ENCODE measurements around the gene TDRD12.

DNA sequence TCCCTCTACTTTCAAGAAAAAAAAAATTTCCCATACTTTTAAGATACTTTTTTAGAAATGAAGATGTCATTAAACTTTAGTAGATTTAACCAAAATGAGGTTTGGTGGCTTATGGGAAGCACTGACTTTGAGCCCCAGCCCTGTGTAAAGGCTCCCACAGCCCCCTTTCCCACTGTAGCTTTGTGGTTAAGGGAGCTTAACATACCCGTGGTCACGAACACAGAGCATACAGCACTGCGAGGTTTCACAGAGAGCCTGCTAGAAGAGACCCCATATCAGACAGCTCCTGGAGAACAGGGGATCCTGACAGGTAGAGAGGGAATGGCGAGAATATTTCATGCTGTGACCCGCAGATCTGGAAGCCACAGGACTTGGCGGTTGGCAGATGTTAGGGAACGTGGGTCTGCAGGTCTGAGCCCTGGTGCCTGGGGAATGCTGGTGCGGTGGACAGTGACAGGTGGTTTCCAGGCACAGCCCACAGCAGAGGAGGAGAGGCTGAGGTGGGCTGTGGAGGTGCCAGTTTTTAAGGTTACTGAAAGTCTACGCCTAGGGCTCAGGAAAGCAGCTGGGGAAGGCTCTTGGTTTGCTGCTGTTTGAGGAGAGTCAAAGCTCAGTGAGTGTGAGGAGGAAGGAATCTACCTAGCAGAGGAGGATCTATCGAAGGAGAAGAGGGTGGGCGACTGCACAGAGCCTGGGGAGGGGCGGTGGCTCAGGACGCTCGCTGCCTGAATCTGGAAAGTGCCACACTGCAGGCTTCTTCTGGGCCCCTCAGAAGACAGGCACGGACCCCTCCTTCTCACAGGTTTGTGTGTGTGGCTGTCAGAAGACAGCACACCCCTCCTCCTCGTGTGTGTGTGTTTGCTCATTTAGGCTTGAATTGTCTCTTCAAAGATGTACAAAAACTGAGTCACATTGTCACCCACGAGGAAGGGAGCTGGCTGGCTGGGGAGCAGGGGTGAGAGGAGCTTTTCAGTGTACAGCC lies 100.1 kb downstream of the TDRD12 start:
- TF ChIP-seq POLR2A (IDR thresholded peaks at IDR 0.05): no peak
- no peak for TF ChIP-seq CTCF (IDR thresholded peaks at IDR 0.05)
- TF ChIP-seq POLR2AphosphoS5 (IDR thresholded peaks at IDR 0.05): no peak
